GM12801 (cell line): ENCODE measurements around the gene PGBD1.

Source experiments
- TF ChIP-seq, protein P1 (sequence below): IDR thresholded peaks from one replicate; pipeline ENCODE4 v1.5.1; 2011; ENCODE audit warnings: control low read depth; ENCODE audit not compliant: insufficient read length; ENCODE audit errors: extremely low read depth

Gene PGBD1, protein sequence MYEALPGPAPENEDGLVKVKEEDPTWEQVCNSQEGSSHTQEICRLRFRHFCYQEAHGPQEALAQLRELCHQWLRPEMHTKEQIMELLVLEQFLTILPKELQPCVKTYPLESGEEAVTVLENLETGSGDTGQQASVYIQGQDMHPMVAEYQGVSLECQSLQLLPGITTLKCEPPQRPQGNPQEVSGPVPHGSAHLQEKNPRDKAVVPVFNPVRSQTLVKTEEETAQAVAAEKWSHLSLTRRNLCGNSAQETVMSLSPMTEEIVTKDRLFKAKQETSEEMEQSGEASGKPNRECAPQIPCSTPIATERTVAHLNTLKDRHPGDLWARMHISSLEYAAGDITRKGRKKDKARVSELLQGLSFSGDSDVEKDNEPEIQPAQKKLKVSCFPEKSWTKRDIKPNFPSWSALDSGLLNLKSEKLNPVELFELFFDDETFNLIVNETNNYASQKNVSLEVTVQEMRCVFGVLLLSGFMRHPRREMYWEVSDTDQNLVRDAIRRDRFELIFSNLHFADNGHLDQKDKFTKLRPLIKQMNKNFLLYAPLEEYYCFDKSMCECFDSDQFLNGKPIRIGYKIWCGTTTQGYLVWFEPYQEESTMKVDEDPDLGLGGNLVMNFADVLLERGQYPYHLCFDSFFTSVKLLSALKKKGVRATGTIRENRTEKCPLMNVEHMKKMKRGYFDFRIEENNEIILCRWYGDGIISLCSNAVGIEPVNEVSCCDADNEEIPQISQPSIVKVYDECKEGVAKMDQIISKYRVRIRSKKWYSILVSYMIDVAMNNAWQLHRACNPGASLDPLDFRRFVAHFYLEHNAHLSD

DNA sequence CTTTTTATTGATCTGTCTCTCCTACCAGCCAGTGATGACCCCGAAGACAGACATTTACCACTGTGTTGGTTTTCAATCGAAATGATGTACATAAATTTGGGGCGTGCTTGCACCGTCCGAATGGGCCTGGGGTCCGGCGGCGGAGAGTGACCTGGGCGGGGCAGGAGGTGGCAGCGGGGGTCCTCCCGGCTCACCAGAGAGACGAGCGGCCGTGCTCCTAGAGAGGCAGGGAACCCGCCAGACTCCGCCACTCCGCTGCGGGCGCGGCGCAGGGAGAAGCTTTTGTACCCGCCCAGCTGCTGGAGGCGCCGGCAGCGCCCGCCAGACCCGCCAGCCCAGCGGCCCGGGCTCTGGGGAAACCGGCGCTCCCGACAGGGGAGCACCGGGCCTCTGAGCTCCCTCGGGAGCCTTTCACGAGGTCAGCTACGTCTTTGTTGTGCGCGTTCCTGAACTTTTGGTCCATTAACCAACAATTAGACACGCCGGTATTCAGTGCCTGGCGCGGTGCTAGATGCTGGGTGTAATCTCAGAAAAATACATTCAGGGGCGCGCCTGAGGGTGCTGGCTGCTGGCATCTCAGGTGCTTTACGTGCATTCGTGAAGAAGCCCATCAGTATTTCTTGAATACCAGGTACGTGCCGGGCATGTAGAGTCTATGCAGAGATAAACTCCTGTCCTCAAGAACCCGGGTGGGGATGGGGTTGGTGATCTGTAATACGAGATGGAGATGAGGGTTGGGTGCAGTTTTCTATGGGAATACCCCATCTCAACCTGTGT, at the start of gene PGBD1:
Gene PGBD1 (plus strand): TSS at position 285 of the 777 bp plus-strand sequence. CDS start 2,242 bp downstream, outside the sequence.
- TF ChIP-seq, protein P1, sequence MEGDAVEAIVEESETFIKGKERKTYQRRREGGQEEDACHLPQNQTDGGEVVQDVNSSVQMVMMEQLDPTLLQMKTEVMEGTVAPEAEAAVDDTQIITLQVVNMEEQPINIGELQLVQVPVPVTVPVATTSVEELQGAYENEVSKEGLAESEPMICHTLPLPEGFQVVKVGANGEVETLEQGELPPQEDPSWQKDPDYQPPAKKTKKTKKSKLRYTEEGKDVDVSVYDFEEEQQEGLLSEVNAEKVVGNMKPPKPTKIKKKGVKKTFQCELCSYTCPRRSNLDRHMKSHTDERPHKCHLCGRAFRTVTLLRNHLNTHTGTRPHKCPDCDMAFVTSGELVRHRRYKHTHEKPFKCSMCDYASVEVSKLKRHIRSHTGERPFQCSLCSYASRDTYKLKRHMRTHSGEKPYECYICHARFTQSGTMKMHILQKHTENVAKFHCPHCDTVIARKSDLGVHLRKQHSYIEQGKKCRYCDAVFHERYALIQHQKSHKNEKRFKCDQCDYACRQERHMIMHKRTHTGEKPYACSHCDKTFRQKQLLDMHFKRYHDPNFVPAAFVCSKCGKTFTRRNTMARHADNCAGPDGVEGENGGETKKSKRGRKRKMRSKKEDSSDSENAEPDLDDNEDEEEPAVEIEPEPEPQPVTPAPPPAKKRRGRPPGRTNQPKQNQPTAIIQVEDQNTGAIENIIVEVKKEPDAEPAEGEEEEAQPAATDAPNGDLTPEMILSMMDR, result no peak

DNA sequence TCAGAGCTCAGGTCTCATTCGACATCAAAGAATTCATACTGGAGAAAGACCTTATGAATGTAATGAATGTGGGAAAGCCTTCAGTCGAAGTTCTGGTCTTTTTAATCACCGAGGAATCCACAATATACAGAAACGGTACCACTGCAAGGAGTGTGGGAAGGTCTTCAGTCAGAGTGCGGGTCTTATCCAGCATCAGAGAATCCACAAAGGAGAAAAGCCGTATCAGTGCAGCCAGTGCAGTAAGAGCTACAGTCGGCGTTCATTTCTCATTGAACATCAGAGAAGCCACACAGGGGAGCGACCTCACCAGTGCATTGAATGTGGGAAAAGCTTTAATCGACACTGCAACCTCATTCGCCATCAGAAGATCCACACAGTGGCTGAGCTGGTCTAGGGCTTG, 48.6 kb upstream of the PGBD1 start:
- TF ChIP-seq, protein P1, result no peak

DNA sequence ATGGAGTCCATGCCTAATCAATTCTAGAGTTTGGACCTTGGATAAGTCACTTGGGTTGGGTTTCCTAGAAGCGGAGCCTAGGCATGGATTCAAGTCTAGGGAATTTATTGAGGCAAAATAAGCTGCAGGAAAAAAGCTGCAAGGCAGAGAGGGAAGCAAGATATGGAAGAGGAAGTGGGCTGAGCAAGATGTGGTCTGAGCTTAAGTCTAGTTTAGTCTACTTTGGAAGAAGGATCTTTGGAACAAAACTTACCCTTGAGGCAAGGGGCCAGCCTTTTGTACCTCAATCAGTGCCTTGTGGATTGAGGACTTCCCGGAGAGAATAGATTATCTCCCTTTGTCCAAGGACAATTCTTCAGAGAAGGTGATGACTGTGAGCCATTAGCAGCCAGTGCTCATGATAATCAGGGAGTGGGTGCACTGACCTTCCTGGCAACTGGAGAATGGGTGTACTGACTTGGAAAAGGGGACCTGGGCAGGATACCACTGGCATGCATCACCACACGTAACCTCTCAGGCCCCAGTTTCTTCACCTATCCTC, 45.4 kb upstream of the PGBD1 start:
- TF ChIP-seq, protein P1, result no peak

DNA sequence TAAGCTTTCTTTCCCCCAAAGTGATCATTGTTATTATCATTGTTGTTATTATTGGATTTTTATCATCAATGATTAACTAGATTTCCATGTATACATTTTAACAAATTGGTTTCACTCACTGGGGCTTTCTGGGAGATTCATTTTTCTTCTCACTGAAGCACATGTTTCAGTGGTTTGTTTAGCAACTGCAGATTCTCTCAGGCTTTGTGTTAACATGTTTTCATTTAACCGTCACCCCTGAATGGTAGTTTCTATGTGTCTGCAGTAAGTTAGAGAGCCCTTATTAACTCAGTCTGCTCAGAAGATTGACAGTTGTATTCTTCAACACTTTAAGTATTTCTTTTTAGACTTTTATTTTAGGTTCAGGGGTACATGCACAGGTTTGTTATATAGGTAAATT, 41.7 kb upstream of the PGBD1 start:
- TF ChIP-seq, protein P1, result no peak

DNA sequence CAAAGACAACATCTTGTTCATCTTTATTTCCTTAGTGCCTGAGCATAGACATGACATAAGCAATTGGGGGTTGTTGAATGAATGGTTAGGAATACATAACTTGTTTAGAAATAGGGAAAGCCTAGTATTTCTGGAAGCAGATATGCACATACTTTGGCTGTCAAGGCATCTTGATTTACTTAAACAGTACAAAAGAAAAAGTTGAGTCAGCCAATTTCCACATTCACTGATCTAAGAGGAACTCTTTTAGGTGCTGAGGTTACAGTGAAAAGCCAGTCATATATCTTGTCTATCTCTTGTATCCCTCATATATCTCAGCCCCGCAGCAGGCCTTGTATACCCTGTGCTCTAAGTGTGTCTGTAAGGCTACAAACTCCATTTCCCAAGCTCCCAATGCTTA, 40.9 kb upstream of the PGBD1 start:
- TF ChIP-seq, protein P1, result no peak

DNA sequence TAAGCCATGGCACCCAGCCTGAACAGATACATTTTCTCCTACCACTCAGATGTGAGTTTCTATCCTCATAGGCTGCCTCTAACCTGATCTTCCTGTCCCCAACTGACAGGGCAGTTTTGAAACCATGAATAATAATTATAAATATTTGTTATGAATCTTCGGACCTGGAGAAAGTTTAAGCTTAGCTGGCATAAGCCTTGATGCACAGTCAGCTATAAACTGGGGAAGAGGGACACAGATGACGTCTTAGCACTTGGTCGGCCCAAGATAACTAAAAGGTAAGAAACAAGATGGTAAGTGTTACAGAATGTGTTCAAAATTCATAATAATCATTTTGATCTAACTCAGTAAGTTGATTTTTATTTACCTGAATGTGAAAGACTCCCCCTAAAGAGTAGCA, 37.4 kb upstream of the PGBD1 start:
- TF ChIP-seq, protein P1, result no peak
